C4-2B (cell line): ENCODE measurements around the gene NECTIN1.

Experiments
- H3K27ac ChIP-seq: fragments of 450-650 bp; 2 replicates; pipeline ENCODE4 v1.5.1; 2017
- ZFX ChIP-seq: fragments of 450-650 bp; IDR thresholded peaks from 2 replicates; pipeline ENCODE4 v1.6.1; 2017
- TF ChIP-seq, protein P1 (sequence below): fragments of 450-650 bp; conservative IDR thresholded peaks from 2 replicates; pipeline ENCODE4 v1.5.1; 2017; ENCODE audit warnings: mild to moderate bottlenecking

Gene NECTIN1

DNA sequence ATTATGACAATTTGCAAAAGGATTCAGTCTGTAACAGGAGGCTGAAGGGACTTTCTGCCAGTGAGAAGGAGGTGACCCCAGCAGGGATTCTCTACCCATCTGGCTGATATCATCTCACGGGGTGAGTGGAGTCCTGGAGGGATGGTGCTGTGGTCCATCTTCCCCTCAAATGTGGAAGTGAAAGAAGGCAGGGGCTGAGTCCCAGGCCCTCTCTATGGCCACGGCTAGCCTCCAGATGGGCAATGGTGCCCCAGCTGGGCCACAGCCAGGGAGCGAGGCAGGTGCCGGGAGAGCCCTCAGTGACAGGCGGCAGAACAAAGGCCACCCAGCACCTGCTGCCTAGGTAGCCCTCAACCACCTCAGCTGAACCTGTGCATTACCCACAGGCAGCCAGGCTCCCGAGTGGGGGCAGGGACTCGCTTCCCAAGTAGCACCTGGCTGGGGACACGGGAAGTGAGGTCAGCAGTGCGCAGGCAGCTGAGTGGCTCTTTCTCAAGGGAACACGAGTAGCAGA, 6.7 kb downstream of the NECTIN1 start:
- TF ChIP-seq ZFX: no peak
- TF ChIP-seq, protein P1, sequence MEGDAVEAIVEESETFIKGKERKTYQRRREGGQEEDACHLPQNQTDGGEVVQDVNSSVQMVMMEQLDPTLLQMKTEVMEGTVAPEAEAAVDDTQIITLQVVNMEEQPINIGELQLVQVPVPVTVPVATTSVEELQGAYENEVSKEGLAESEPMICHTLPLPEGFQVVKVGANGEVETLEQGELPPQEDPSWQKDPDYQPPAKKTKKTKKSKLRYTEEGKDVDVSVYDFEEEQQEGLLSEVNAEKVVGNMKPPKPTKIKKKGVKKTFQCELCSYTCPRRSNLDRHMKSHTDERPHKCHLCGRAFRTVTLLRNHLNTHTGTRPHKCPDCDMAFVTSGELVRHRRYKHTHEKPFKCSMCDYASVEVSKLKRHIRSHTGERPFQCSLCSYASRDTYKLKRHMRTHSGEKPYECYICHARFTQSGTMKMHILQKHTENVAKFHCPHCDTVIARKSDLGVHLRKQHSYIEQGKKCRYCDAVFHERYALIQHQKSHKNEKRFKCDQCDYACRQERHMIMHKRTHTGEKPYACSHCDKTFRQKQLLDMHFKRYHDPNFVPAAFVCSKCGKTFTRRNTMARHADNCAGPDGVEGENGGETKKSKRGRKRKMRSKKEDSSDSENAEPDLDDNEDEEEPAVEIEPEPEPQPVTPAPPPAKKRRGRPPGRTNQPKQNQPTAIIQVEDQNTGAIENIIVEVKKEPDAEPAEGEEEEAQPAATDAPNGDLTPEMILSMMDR: no peak
- no peak overlapping the region for H3K27ac ChIP-seq

DNA sequence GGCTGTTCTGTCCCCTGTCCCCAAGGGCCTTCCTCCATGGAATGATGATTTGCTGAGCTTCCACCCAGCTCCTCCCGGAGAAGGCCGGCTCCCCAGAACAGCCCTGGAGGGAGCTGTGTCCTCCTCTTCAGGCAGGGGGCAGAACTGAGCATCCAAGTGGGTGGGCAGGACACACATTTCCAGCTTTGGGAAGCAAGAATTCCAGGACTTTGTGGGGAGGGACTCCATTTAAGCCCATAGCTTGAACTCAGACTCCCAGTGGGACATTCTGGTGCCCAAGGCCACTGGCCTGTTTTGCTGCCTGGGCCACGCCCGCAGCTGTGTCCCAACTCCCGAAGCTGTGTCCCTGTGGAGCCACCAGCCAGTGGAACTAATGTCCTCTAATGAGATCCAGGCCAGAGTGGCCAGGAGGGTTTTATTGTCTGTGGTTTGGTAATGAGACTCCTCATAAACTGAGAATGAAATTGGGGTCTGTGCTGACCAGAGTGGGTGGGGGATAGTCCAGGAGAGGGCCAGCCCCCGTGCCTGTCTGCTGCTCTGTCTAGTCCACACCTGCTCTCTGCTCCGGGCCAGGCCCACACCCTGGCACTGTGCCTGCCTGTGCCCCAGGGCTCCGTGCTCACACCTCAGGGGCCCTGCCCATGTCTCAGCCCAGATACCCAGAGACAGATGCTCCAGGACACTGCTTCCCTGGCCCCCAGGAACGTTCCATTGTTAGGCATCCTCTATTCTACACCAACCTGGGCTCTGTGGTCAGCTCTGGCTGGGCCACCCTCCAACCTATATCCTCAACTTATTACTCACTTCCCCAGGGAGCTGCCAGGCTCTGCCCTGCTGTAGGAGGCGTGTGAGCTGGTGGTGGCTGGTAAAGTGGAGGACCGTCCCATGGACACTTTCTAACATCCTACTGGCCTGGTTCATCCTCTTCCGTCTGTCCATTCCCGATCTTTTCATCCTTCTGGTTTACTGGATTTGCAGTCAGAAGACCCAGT, 7.6 kb downstream of the NECTIN1 start:
- no peak overlapping the region for H3K27ac ChIP-seq
- TF ChIP-seq, protein P1: peak; percentile 63
- TF ChIP-seq ZFX: no peak

DNA sequence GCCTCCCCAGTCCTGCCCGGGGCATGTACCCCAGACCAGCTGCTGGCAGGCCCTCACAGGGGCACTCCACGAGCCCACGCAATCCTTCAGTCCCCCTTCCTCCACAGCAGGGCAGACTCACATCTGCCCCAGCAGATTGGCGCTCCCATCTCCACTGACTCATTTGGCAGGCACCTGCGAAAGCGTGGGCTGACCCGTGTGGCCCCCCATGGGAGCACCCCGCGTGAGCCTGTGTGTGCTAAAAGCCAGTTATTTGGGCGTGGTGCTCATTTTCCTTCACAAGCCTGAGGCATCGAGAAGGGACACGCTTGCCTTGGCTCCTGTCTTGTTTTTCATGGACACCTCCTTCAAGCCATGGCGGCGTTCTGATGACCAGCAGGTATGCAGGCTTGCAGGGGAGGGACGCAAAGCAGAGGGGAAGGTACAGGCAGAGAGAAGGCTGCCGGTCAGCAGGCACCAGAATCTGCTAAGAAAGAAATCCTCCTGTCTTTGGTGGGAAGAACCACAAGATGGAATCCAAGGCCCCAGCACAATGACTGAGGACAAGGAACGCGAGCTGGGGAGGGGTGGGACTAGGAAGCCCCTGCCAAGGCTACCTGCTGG, 8.6 kb downstream of the NECTIN1 start:
- TF ChIP-seq, protein P1: no peak
- TF ChIP-seq ZFX: no peak
- H3K27ac ChIP-seq: no peak overlapping the region

DNA sequence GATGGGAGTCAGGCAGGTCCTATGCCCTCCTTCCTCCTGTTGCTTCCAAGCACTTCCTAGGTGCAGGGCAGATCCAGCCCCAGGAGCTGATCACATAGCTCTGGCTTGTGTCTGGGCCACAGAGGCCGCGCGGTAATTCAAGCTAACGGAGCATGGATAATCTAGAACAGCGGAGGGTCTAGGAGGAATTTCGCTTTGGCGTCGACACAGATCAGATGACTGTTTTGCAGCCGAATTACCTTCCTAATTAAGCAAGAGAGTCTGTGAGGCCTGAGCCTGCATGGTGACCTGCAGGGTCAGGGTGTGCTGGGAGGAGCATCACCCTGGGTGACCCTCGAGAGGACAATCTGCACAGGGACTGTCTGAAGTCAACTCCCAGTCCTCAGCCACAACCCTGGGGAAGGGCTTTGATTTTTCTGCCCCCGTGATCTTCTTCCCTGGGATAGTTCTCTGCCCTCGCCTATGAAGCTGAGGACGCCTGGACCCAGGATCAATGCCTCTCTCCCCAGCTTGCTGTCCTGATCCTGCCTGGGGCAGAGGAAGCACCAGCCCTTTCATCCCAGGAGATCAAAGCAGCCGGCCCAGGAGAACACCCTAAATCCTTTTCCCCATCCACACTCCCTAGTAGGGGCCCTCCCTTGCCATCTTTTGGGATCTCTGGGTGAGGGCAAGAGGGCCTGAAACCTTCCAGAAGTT, 11.0 kb downstream of the NECTIN1 start:
- no peak for TF ChIP-seq ZFX
- TF ChIP-seq, protein P1: no peak

DNA sequence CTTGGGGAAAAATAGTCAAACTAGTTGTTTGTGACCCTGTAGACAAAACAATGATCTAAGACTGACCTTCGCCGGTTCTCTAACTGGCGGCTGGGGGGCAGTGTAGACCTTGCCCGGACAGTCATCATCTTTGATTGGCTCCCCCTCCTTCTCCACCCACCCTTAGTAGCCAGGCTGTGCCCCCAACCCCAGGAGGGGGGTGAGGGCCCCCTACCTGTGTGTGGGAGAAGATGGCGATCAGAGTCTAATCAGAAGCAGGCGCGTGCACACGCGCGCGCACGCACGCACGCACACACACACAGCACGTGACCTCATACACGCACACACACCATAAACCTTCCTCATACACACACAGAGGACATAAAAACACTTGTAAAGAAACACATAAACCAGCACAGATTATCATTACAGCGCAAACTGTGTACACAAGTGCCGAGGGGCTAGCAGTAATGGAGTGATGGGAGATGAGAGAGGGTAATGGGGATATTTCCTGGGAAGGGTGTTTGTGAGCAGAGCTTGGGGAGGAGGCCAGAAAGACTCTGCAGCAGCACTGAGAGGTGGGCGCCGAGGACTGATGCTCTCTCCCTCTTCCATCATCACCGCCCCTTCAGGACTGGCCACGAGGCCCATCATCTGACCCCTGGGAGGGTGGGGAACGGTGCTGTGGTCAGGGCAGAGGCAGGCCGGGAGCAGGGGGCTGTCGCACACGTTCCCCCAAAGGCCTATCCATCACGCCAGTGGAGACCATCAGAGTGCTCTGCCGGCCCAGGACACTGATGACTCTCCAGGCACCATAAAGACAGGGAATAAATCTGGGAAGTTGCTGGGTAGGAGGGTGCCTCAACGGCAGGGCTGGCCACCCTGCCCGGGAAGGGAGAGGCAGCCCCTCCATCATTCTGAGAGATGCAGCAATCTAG, 12.2 kb downstream of the NECTIN1 start:
- H3K27ac ChIP-seq: no peak overlapping the region
- TF ChIP-seq ZFX: no peak
- TF ChIP-seq, protein P1: no peak

More for the DNA sequence above, 11.0 kb downstream of the NECTIN1 start:
- H3K27ac ChIP-seq: no peak overlapping the region

DNA sequence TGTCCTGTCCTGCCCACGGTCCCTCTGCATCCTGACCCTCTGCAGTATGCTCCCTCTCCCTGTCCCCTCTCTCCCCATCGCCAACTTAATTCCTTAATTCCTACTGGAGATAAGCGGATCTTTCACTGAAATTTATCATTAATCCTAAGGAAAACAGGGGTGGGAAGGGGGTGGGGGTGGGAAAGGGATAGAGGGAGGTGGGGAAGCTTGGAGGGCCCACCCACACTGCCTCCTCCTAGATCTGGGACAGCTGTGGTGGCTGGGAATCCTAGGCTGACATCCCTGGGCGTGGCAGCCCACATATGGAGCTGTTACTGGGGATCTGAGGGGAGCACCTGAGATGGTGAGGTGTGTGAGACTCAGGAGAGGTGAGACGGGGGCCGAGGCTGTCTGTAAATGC, 14.4 kb downstream of the NECTIN1 start:
- TF ChIP-seq, protein P1: no peak
- no peak for TF ChIP-seq ZFX
- no peak overlapping the region for H3K27ac ChIP-seq
